Gastrocnemius medialis (tissue), 4 donors: ENCODE results near the gene VPS8.

Source experiments
- POLR2A ChIP-seq, 2 donors: fragments of 450-650 bp; IDR thresholded peaks; one replicate each; pipeline ENCODE4 v1.6.1; 2017; ENCODE audit warnings: antibody characterized with exemption in 2 of 2, mild to moderate bottlenecking in 2 of 2, moderate library complexity in 2 of 2
- TF ChIP-seq, protein P1 (sequence below), 5 experiments: fragments of 450-650 bp in 3 of 5; fragments of 200-600 bp in 2 of 5; sonication (generic) in 2 of 5; IDR thresholded peaks in 4 of 5; conservative IDR thresholded peaks in 1 of 5; 1 replicate in 4 of 5; 2 replicates in 1 of 5; pipeline ENCODE4 v1.5.1; 2016 to 2019; ENCODE audit warnings: antibody characterized with exemption in 5 of 5, mild to moderate bottlenecking in 3 of 5, moderate library complexity in 3 of 5

- TF ChIP-seq, protein P1, sequence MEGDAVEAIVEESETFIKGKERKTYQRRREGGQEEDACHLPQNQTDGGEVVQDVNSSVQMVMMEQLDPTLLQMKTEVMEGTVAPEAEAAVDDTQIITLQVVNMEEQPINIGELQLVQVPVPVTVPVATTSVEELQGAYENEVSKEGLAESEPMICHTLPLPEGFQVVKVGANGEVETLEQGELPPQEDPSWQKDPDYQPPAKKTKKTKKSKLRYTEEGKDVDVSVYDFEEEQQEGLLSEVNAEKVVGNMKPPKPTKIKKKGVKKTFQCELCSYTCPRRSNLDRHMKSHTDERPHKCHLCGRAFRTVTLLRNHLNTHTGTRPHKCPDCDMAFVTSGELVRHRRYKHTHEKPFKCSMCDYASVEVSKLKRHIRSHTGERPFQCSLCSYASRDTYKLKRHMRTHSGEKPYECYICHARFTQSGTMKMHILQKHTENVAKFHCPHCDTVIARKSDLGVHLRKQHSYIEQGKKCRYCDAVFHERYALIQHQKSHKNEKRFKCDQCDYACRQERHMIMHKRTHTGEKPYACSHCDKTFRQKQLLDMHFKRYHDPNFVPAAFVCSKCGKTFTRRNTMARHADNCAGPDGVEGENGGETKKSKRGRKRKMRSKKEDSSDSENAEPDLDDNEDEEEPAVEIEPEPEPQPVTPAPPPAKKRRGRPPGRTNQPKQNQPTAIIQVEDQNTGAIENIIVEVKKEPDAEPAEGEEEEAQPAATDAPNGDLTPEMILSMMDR (IDR thresholded peaks at IDR 0.05 in 4 of 5, conservative IDR thresholded peaks at IDR 0.05 in 1 of 5), result no peak
- no peak for TF ChIP-seq POLR2A (IDR thresholded peaks at IDR 0.05)
Observed at GRCh38 chr3:185066251-185066650, 254.3 kb downstream of the VPS8 start.
